Thyroid gland (tissue), 4 donors: ENCODE results near the gene COMT. TPM values are rescaled to one million over a fixed set of nuclear protein-coding genes. Genes with fewer than 3 reads are reported as not detected.

Source experiments
- DNase-seq, 2 donors: peaks; one replicate each; pipeline ENCODE4 v3.0.0-alpha.2; 2019
- H3K27ac ChIP-seq, 3 donors: fragments of 200-600 bp; sonication (generic); 1 replicate in 2 of 3; 2 replicates in 1 of 3; pipeline ENCODE4 v1.5.1; 2016 to 2019; ENCODE audit warnings: mild to moderate bottlenecking in 1 of 3, moderate library complexity in 1 of 3
- H3K27me3 ChIP-seq: fragments of 200-600 bp; sonication (generic); one replicate; pipeline ENCODE4 v1.5.1; 2019
- H3K36me3 ChIP-seq, 2 donors: fragments of 200-600 bp; sonication (generic); one replicate each; pipeline ENCODE4 v1.5.1; 2016 to 2019
- H3K4me1 ChIP-seq, 2 donors: fragments of 200-600 bp; sonication (generic); one replicate each; pipeline ENCODE4 v1.5.1; 2017 to 2019
- H3K4me3 ChIP-seq, 3 donors: fragments of 200-600 bp; sonication (generic); replicated peaks in 1 of 3; 1 replicate in 2 of 3; 2 replicates in 1 of 3; pipeline ENCODE4 v1.5.1; 2016; ENCODE audit warnings: mild to moderate bottlenecking in 1 of 3
- H3K9me3 ChIP-seq: fragments of 200-600 bp; sonication (generic); one replicate; pipeline ENCODE4 v1.5.1; 2017
- POLR2A ChIP-seq, 2 donors: fragments of 450-650 bp; IDR thresholded peaks; one replicate each; pipeline ENCODE4 v1.6.1; 2017; ENCODE audit warnings: antibody characterized with exemption in 2 of 2, mild to moderate bottlenecking in 2 of 2, moderate library complexity in 1 of 2
- WGBS, 2 donors: methylation state at CpG; one replicate each; pipeline ENCODE4 v1.1.5; 2017; 5-methylcytosine and 5-hydroxymethylcytosine counted together
- intact Hi-C: fragments of 100-400 bp; cut with DNase I; formaldehyde crosslinking; loops from one replicate; pipeline ENCODE4 v1.15.1; 2023
- total RNA-seq, 4 donors: library from RNA; depleted of rRNA; stranded (reverse); fragments of >200 nt; gene quantifications; one replicate each; pipeline ENCODE4 v1.2.3, GENCODE V29; 2016
- TF ChIP-seq, protein P1 (sequence below), 6 experiments: fragments of 200-600 bp in 3 of 6; fragments of 450-650 bp in 3 of 6; sonication (generic) in 3 of 6; IDR thresholded peaks; one replicate each; pipeline ENCODE4 v1.5.1; 2016 to 2019; ENCODE audit warnings: antibody characterized with exemption in 6 of 6, mild to moderate bottlenecking in 2 of 6, inconsistent platforms in 1 of 6, moderate library complexity in 1 of 6

Gene COMT
- total RNA-seq, 4 donors from 2014 or later, result 92.6 to 216 (median 138) TPM

DNA sequence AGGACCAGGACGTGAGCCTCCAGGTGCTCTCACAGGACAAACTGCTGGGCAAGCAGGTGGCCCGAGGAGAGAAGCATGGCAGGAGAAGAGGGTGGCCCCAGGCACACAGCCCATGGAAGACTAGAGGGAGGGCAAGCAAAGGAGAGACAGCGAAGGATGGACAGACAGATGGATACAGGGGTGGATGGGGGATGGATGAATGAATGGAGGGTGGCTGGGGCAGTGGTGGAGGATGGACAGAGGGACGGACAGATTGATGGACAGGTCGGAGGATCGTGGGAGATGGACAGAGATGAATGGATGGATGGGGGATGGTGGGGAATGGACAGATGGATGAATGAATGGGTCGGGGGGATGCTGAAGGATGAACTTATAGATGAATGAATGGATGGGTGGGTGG lies 52.4 kb downstream of the COMT start:
- Histone ChIP-seq H3K27me3 (no peaks in the 10 kb centered on the region), H3K27ac (no peak overlapping the region), H3K9me3 (no peaks in the 10 kb centered on the region), H3K4me3 (no peak overlapping the region), H3K36me3 (no peaks in the 10 kb centered on the region), H3K4me1 (peaks cover 51 to 89% of the 10 kb centered on the region in 2 donors)
- TF ChIP-seq, protein P1, sequence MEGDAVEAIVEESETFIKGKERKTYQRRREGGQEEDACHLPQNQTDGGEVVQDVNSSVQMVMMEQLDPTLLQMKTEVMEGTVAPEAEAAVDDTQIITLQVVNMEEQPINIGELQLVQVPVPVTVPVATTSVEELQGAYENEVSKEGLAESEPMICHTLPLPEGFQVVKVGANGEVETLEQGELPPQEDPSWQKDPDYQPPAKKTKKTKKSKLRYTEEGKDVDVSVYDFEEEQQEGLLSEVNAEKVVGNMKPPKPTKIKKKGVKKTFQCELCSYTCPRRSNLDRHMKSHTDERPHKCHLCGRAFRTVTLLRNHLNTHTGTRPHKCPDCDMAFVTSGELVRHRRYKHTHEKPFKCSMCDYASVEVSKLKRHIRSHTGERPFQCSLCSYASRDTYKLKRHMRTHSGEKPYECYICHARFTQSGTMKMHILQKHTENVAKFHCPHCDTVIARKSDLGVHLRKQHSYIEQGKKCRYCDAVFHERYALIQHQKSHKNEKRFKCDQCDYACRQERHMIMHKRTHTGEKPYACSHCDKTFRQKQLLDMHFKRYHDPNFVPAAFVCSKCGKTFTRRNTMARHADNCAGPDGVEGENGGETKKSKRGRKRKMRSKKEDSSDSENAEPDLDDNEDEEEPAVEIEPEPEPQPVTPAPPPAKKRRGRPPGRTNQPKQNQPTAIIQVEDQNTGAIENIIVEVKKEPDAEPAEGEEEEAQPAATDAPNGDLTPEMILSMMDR (IDR thresholded peaks at IDR 0.05), result no peak
- no peak for TF ChIP-seq POLR2A (IDR thresholded peaks at IDR 0.05)
- WGBS, 2 donors, result 92 to 97% methylated on average over 7 of the region's 7 CpGs
- no peak for DNase-seq
- intact Hi-C loops, result no loop called here

DNA sequence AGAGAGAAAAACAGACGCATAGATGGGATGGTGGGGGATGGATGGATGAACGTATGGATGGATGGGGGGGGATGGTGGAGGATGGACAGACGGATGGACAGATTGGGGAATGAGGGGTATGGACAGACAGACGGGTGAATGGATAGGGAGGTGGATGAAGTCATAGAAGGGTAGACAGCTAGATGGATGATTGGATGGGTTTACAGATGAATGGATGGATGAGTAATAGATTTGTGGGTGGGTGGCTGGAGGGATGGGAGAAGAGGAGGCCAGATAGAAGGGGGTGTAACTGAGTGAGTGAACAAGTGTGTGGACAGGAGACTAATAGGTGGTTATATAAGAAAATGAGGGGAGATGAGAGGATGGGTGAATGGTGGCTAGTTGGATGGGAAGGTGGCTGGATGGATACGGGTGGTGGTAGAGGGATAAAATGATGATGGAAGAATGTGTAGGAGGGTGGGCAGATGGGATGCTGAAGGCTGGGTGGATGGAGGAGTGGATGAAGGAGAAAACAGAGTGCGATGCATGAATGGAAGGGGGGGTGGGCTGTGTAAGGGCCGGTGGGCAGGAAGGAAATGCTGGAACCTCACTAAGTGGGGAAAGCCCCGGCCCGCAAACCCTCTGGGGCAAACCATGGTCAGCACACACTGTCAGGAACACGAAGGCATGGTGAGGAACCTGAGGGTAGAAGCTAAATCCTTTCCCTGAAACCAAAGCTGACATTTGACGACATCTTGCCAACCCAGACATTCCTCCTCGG lies 53.5 kb downstream of the COMT start:
- no peaks in the 10 kb centered on the region for H3K36me3 ChIP-seq
- TF ChIP-seq, protein P1 (IDR thresholded peaks at IDR 0.05), result no peak
- no peak for TF ChIP-seq POLR2A (IDR thresholded peaks at IDR 0.05)
- intact Hi-C loops, result no loop called here
- H3K27me3 ChIP-seq, result no peaks in the 10 kb centered on the region
- H3K4me3 ChIP-seq, result no peak overlapping the region
- no peak for DNase-seq
- H3K27ac ChIP-seq, result peak overlapping the region; percentile 69 to 86 (median 75)
- H3K9me3 ChIP-seq, result no peaks in the 10 kb centered on the region
- 78 to 81% methylated on average over 12 of the region's 12 CpGs for WGBS, 2 donors
- peaks cover 55 to 89% of the 10 kb centered on the region in 2 donors for H3K4me1 ChIP-seq

DNA sequence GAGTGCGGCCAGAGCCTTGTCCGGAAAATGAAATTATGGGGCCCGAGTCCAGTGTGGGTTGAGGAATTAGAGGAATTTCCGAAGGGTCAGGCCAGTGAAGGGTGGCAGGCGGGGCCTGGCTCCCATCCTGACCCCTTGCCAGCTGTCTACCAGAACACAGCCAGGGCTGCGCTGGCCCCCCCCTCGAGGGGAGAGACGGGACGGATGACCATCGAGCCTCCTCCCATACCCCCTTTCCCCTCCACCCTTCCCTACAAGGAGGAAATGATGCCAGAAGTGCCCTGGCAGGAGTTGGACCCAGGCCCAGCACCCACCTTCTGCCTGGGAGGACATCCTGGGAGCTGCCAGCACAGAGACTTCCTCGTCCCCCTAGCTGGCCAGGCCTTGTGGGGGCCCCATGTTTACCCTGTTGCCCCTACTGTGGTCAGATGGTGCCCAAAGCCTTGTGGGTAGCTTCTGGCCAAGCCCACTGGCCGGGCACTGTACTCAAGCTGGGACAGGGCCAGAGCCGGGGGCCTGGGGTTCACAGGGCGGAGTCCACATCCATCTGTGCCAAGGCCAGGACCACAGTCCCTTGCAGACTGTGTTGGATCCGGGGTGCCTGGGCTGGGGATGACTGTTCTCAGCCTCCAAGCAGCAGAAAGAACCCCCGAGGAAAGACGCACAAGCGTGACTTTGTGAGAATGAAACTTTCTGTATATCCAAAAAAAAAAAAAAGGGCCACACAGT lies 54.2 kb downstream of the COMT start:
- DNase-seq, result peak; percentile 77 to 87
- 51 to 64% methylated on average over 12 to 16 of the region's 18 CpGs for WGBS, 2 donors
- Histone ChIP-seq H3K27ac (peak overlapping the region; percentile 69 to 86 (median 75)), H3K4me1 (peaks cover 55 to 89% of the 10 kb centered on the region in 2 donors), H3K36me3 (no peaks in the 10 kb centered on the region), H3K9me3 (no peaks in the 10 kb centered on the region), H3K4me3 (no peak overlapping the region), H3K27me3 (no peaks in the 10 kb centered on the region)
- intact Hi-C loops, result no loop called here
- TF ChIP-seq POLR2A (IDR thresholded peaks at IDR 0.05), result no peak
- TF ChIP-seq, protein P1 (IDR thresholded peaks at IDR 0.05), result no peak

DNA sequence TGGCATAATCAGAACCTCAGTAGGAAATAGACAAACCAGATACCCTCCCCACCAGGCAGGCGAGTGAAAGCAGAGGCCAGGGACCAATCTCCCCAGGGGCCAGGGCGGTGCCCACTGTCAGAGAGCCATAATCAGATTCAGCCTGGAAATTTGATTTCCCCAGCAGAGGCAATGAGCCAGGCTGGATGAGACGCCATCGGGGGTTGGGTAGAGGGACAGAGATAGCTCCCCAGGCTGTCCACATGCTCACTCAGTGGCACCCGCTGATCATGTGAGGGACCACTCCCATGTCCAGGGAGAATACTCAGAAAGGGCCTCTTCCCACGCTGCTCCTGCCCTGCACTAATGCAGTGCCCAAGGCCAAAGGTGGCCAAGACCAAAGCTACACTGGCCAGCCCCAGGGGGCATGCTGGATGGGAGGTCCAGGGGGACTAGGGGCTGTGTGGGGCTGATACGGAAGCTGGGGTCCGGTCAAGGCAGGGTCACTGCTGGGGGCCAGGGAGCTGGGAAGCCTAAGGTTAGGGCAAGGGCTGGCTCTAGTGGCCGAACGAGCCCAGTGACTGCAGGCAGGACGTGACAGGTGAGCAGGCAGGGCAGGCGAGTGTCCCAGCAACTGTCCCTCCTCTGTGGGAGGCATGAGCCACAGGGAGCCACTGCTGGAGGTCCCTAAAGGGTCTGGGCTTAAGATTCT lies 55.3 kb downstream of the COMT start:
- Histone ChIP-seq H3K9me3 (no peaks in the 10 kb centered on the region), H3K4me1 (peaks cover 53 to 88% of the 10 kb centered on the region in 2 donors), H3K36me3 (no peaks in the 10 kb centered on the region), H3K27ac (peak overlapping the region in 2 of 3 donors; percentile 28 to 75), H3K4me3 (no peak overlapping the region), H3K27me3 (no peaks in the 10 kb centered on the region)
- no peak for DNase-seq
- intact Hi-C loops, result no loop called here
- no peak for TF ChIP-seq POLR2A (IDR thresholded peaks at IDR 0.05)
- TF ChIP-seq, protein P1 (IDR thresholded peaks at IDR 0.05), result no peak
- WGBS, 2 donors, result 80 to 95% methylated on average over 10 to 12 of the region's 12 CpGs
